Measurements from ENCODE around the gene OR8J1. TPM values are rescaled to one million over a fixed set of nuclear protein-coding genes. Genes with fewer than 3 reads are reported as not detected.
"Not testable (repeated sequence)": the region's sequence is repeated elsewhere in the genome, so short reads cannot be mapped to it uniquely, and the experiment has no call there.

The OR8J1 gene
- total RNA-seq (2014; rRNA removed; shearing (Covaris generic); ENCODE audit: low replicate concordance), result not detected in 2 replicates

GRCh38 chr11:56353991-56354390 is at the start of gene OR8J1:
OR8J1 (plus strand) TSS chr11:56354291; CDS start chr11:56360247, 5,956 bp downstream.
- Histone ChIP-seq H3K9me3 (no peaks in the 10 kb centered on the region), H3K36me3 (no peaks in the 10 kb centered on the region), H3K4me3 (no peak within 1 kb of the TSS), H3K27me3 (no peaks in the 10 kb centered on the region)
- no peak for DNase-seq

- DNase-seq, result no peak
- no peak overlapping the region for H3K4me3 ChIP-seq
- H3K36me3 ChIP-seq, result no peaks in the 10 kb centered on the region
- H3K9me3 ChIP-seq, result no peaks in the 10 kb centered on the region
- H3K27me3 ChIP-seq, result no peaks in the 10 kb centered on the region
These were observed 46.3 kb upstream of the OR8J1 start for GRCh38 chr11:56307836-56308235.

- H3K4me3 ChIP-seq, result no peak within 1 kb of the TSS
- DNase-seq, result no peak
- H3K36me3 ChIP-seq, result no peaks in the 10 kb centered on the region
- H3K9me3 ChIP-seq, result no peaks in the 10 kb centered on the region
- no peaks in the 10 kb centered on the region for H3K27me3 ChIP-seq
These were observed 39.2 kb upstream of the OR8J1 start, which contains the start of gene OR8K3 for GRCh38 chr11:56314844-56315243. OR8K3 (plus strand) TSS chr11:56315144; CDS start chr11:56318307, 3,163 bp downstream.

- no peaks in the 10 kb centered on the region for H3K36me3 ChIP-seq
- no peaks in the 10 kb centered on the region for H3K27me3 ChIP-seq
- no peaks in the 10 kb centered on the region for H3K9me3 ChIP-seq
- no peak for DNase-seq
- H3K4me3 ChIP-seq, result no peak overlapping the region
These were observed 22.1 kb upstream of the OR8J1 start for GRCh38 chr11:56331861-56332491.

- Histone ChIP-seq H3K27me3 (no peaks in the 10 kb centered on the region), H3K9me3 (no peaks in the 10 kb centered on the region), H3K4me3 (no peak overlapping the region), H3K36me3 (no peaks in the 10 kb centered on the region)
- DNase-seq, result no peak
These were observed 20.9 kb upstream of the OR8J1 start for GRCh38 chr11:56333156-56333555.

- H3K36me3 ChIP-seq, result no peaks in the 10 kb centered on the region
- no peak for DNase-seq
- no peak overlapping the region for H3K4me3 ChIP-seq
- no peaks in the 10 kb centered on the region for H3K27me3 ChIP-seq
- no peaks in the 10 kb centered on the region for H3K9me3 ChIP-seq
These were observed 13.8 kb upstream of the OR8J1 start for GRCh38 chr11:56340289-56340688.

GRCh38 chr11:56345739-56346138 is 8.4 kb upstream of the OR8J1 start, which contains the start of gene OR8K1:
OR8K1 (plus strand) TSS chr11:56346039; CDS start chr11:56346039, 0 bp downstream.
- Histone ChIP-seq H3K27me3 (no peaks in the 10 kb centered on the region), H3K36me3 (no peaks in the 10 kb centered on the region), H3K4me3 (no peak within 1 kb of the TSS), H3K9me3 (no peaks in the 10 kb centered on the region)
- no peak for DNase-seq

- H3K36me3 ChIP-seq, result no peaks in the 10 kb centered on the region
- H3K27me3 ChIP-seq, result 0 out of 2 replicates have a peak, but pooled peaks cover 2% of the 10 kb centered on the region
- DNase-seq, result no peak
- H3K4me3 ChIP-seq, result no peak within 1 kb of the TSS
- no peaks in the 10 kb centered on the region for H3K9me3 ChIP-seq
These were observed 21.2 kb downstream of the OR8J1 start, which contains the start of gene OR8U1 for GRCh38 chr11:56375324-56375723. OR8U1 (plus strand) TSS chr11:56375624; CDS start chr11:56375624, 0 bp downstream.

- Histone ChIP-seq H3K9me3 (no peaks in the 10 kb centered on the region), H3K36me3 (no peaks in the 10 kb centered on the region), H3K4me3 (no peak overlapping the region), H3K27me3 (no peaks in the 10 kb centered on the region)
- DNase-seq, result no peak
These were observed 26.0 kb downstream of the OR8J1 start for GRCh38 chr11:56380120-56380519.

- H3K4me3 ChIP-seq, result no peak overlapping the region
- H3K36me3 ChIP-seq, result no peaks in the 10 kb centered on the region
- no peak for DNase-seq
- no peaks in the 10 kb centered on the region for H3K9me3 ChIP-seq
- H3K27me3 ChIP-seq, result no peaks in the 10 kb centered on the region
These were observed 40.3 kb downstream of the OR8J1 start for GRCh38 chr11:56394381-56394780.

- Histone ChIP-seq H3K4me3 (no peak overlapping the region), H3K27me3 (no peaks in the 10 kb centered on the region), H3K36me3 (no peaks in the 10 kb centered on the region), H3K9me3 (no peaks in the 10 kb centered on the region)
- no peak for DNase-seq
These were observed 42.0 kb downstream of the OR8J1 start for GRCh38 chr11:56396047-56396446.

GRCh38 chr11:56401858-56402461 is 47.9 kb downstream of the OR8J1 start:
- not testable (repeated sequence) for H3K27me3 ChIP-seq, H3K4me3 ChIP-seq, DNase-seq

GRCh38 chr11:56404393-56404792 is 50.3 kb downstream of the OR8J1 start:
- no peaks in the 10 kb centered on the region for H3K9me3 ChIP-seq
- no peak overlapping the region for H3K4me3 ChIP-seq
- no peaks in the 10 kb centered on the region for H3K27me3 ChIP-seq
- no peaks in the 10 kb centered on the region for H3K36me3 ChIP-seq
- no peak for DNase-seq

More at GRCh38 chr11:56401858-56402461, 47.9 kb downstream of the OR8J1 start:
- H3K36me3 ChIP-seq, H3K9me3 ChIP-seq: not testable (repeated sequence)

- DNase-seq, result no peak
- no peaks in the 10 kb centered on the region for H3K36me3 ChIP-seq
- H3K9me3 ChIP-seq, result no peaks in the 10 kb centered on the region
- no peak overlapping the region for H3K4me3 ChIP-seq
- no peaks in the 10 kb centered on the region for H3K27me3 ChIP-seq
These were observed 56.7 kb downstream of the OR8J1 start for GRCh38 chr11:56410801-56411200.

Other genes starting within 250 kb of the OR8J1 start
- gene OR8H3, start 231.9 kb upstream of the OR8J1 start, total RNA-seq (2014; rRNA removed; shearing (Covaris generic); ENCODE audit: low replicate concordance), result not detected in 2 replicates
- not detected in 2 replicates for gene OR8J3, start 214.1 kb upstream of the OR8J1 start, total RNA-seq (2014; rRNA removed; shearing (Covaris generic); ENCODE audit: low replicate concordance)
- not detected in 2 replicates for gene OR8K5, start 194.0 kb upstream of the OR8J1 start, total RNA-seq (2014; rRNA removed; shearing (Covaris generic); ENCODE audit: low replicate concordance)
- gene OR5J2, start 177.7 kb upstream of the OR8J1 start, total RNA-seq (2014; rRNA removed; shearing (Covaris generic); ENCODE audit: low replicate concordance), result not detected in 2 replicates
- not detected in 2 replicates for gene OR5T2, start 120.0 kb upstream of the OR8J1 start, total RNA-seq (2014; rRNA removed; shearing (Covaris generic); ENCODE audit: low replicate concordance)
- not detected in 2 replicates for gene OR5T3, start 102.0 kb upstream of the OR8J1 start, total RNA-seq (2014; rRNA removed; shearing (Covaris generic); ENCODE audit: low replicate concordance)
- not detected in 2 replicates for gene OR5T1, start 80.1 kb upstream of the OR8J1 start, total RNA-seq (2014; rRNA removed; shearing (Covaris generic); ENCODE audit: low replicate concordance)
- not detected in 2 replicates for gene OR8H1, start 62.0 kb upstream of the OR8J1 start, total RNA-seq (2014; rRNA removed; shearing (Covaris generic); ENCODE audit: low replicate concordance)
- gene OR8K3, start 39.1 kb upstream of the OR8J1 start, total RNA-seq (2014; rRNA removed; shearing (Covaris generic); ENCODE audit: low replicate concordance), result not detected in 2 replicates
- not detected in 2 replicates for gene OR8K1, start 8.3 kb upstream of the OR8J1 start, total RNA-seq (2014; rRNA removed; shearing (Covaris generic); ENCODE audit: low replicate concordance)
- not detected in 2 replicates for gene OR8U1, start 21.3 kb downstream of the OR8J1 start, total RNA-seq (2014; rRNA removed; shearing (Covaris generic); ENCODE audit: low replicate concordance)
- gene OR5AL1, start 58.4 kb downstream of the OR8J1 start, total RNA-seq (2014; rRNA removed; shearing (Covaris generic); ENCODE audit: low replicate concordance), result not detected in 2 replicates
- not detected in 2 replicates for gene OR5M3, start 119.1 kb downstream of the OR8J1 start, total RNA-seq (2014; rRNA removed; shearing (Covaris generic); ENCODE audit: low replicate concordance)
- not detected in 2 replicates for gene OR5M8, start 137.1 kb downstream of the OR8J1 start, total RNA-seq (2014; rRNA removed; shearing (Covaris generic); ENCODE audit: low replicate concordance)
- gene OR5M11, start 189.0 kb downstream of the OR8J1 start, total RNA-seq (2014; rRNA removed; shearing (Covaris generic); ENCODE audit: low replicate concordance), result not detected in 2 replicates
- not detected in 2 replicates for gene OR5M10, start 223.4 kb downstream of the OR8J1 start, total RNA-seq (2014; rRNA removed; shearing (Covaris generic); ENCODE audit: low replicate concordance)

All from MG63 (cell line).